HUES6 (cell line): ENCODE measurements around the gene ANKUB1.

Source experiments
- H3K27ac ChIP-seq: 2 replicates; pipeline ENCODE4 v1.7.0; 2013; ENCODE audit warnings: low read depth, mild to moderate bottlenecking, low read length, inconsistent platforms
- H3K27me3 ChIP-seq: 2 replicates; pipeline ENCODE4 v1.6.1; 2013; ENCODE audit warnings: low read length; ENCODE audit not compliant: control insufficient read depth, insufficient read depth
- H3K36me3 ChIP-seq: 2 replicates; pipeline ENCODE4 v1.6.1; 2013; ENCODE audit warnings: low read length; ENCODE audit not compliant: control insufficient read depth, insufficient read depth
- H3K4me1 ChIP-seq: 2 replicates; pipeline ENCODE4 v1.6.1; 2013; ENCODE audit warnings: low read length; ENCODE audit not compliant: control insufficient read depth, insufficient read depth
- H3K4me3 ChIP-seq: 2 replicates; pipeline ENCODE4 v1.5.1; 2013; ENCODE audit warnings: low read depth, low read length
- H3K9ac ChIP-seq: one replicate; pipeline ENCODE4 v1.6.1; 2013; ENCODE audit warnings: mild to moderate bottlenecking, low read length
- H3K9me3 ChIP-seq: 2 replicates; pipeline ENCODE4 v1.6.1; 2013; ENCODE audit warnings: low read depth, low read length; ENCODE audit not compliant: control insufficient read depth, insufficient read depth

ANKUB1 gene

GRCh38 chr3:149781741-149782140 lies 10.6 kb downstream of the ANKUB1 start:
- no peaks in the 10 kb centered on the region for H3K9me3 ChIP-seq
- H3K4me1 ChIP-seq, result no peaks in the 10 kb centered on the region
- no peaks in the 10 kb centered on the region for H3K27me3 ChIP-seq
- H3K36me3 ChIP-seq, result no peaks in the 10 kb centered on the region
- H3K27ac ChIP-seq, result no peak overlapping the region
- H3K9ac ChIP-seq, result no peak overlapping the region
- no peak overlapping the region for H3K4me3 ChIP-seq

- H3K9ac ChIP-seq, result no peak overlapping the region
- no peaks in the 10 kb centered on the region for H3K36me3 ChIP-seq
- H3K9me3 ChIP-seq, result no peaks in the 10 kb centered on the region
- H3K27me3 ChIP-seq, result no peaks in the 10 kb centered on the region
- H3K27ac ChIP-seq, result no peak overlapping the region
- no peak overlapping the region for H3K4me3 ChIP-seq
- H3K4me1 ChIP-seq, result no peaks in the 10 kb centered on the region
Measured at GRCh38 chr3:149781211-149781610, 11.1 kb downstream of the ANKUB1 start.

- no peaks in the 10 kb centered on the region for H3K36me3 ChIP-seq
- H3K9me3 ChIP-seq, result no peaks in the 10 kb centered on the region
- H3K4me1 ChIP-seq, result peaks cover 15% of the 10 kb centered on the region
- no peak overlapping the region for H3K4me3 ChIP-seq
- no peak overlapping the region for H3K9ac ChIP-seq
- H3K27me3 ChIP-seq, result no peaks in the 10 kb centered on the region
- H3K27ac ChIP-seq, result no peak overlapping the region
Measured at GRCh38 chr3:149777414-149778214, 14.7 kb downstream of the ANKUB1 start.

- no peaks in the 10 kb centered on the region for H3K27me3 ChIP-seq
- H3K9me3 ChIP-seq, result no peaks in the 10 kb centered on the region
- H3K4me3 ChIP-seq, result no peak overlapping the region
- H3K36me3 ChIP-seq, result no peaks in the 10 kb centered on the region
- H3K4me1 ChIP-seq, result peaks cover 16% of the 10 kb centered on the region
- H3K27ac ChIP-seq, result no peak overlapping the region
- no peak overlapping the region for H3K9ac ChIP-seq
Measured at GRCh38 chr3:149776170-149776569, 16.2 kb downstream of the ANKUB1 start.

- Histone ChIP-seq H3K9ac (peak overlapping the region; percentile 34), H3K9me3 (no peaks in the 10 kb centered on the region), H3K36me3 (no peaks in the 10 kb centered on the region), H3K4me3 (no peak overlapping the region; the same call in 1 of the 2 replicates), H3K27me3 (no peaks in the 10 kb centered on the region), H3K27ac (no peak overlapping the region), H3K4me1 (peaks cover 16% of the 10 kb centered on the region)
Measured at GRCh38 chr3:149772861-149773260, 19.5 kb downstream of the ANKUB1 start.

GRCh38 chr3:149771652-149772271 lies 20.6 kb downstream of the ANKUB1 start:
- Histone ChIP-seq H3K4me1 (peaks cover 16% of the 10 kb centered on the region), H3K9ac (no peak overlapping the region), H3K4me3 (no peak overlapping the region), H3K27me3 (no peaks in the 10 kb centered on the region), H3K36me3 (no peaks in the 10 kb centered on the region), H3K27ac (no peak overlapping the region), H3K9me3 (no peaks in the 10 kb centered on the region)

GRCh38 chr3:149770246-149770645 lies 22.1 kb downstream of the ANKUB1 start:
- Histone ChIP-seq H3K9me3 (no peaks in the 10 kb centered on the region), H3K4me1 (peaks cover 16% of the 10 kb centered on the region), H3K9ac (no peak overlapping the region), H3K27ac (no peak overlapping the region), H3K4me3 (no peak overlapping the region), H3K27me3 (no peaks in the 10 kb centered on the region), H3K36me3 (no peaks in the 10 kb centered on the region)

GRCh38 chr3:149768704-149769103 lies 23.6 kb downstream of the ANKUB1 start:
- Histone ChIP-seq H3K9me3 (no peaks in the 10 kb centered on the region), H3K4me1 (peaks cover 12% of the 10 kb centered on the region), H3K27me3 (peaks cover 6% of the 10 kb centered on the region), H3K27ac (no peak overlapping the region), H3K36me3 (no peaks in the 10 kb centered on the region), H3K4me3 (no peak overlapping the region), H3K9ac (no peak overlapping the region)

GRCh38 chr3:149767720-149768119 lies 24.6 kb downstream of the ANKUB1 start:
- Histone ChIP-seq H3K4me1 (peaks cover 2% of the 10 kb centered on the region), H3K9me3 (no peaks in the 10 kb centered on the region), H3K27me3 (peaks cover 16% of the 10 kb centered on the region), H3K27ac (no peak overlapping the region), H3K4me3 (no peak overlapping the region), H3K36me3 (no peaks in the 10 kb centered on the region), H3K9ac (no peak overlapping the region)

GRCh38 chr3:149765762-149766334 lies 26.5 kb downstream of the ANKUB1 start:
- Histone ChIP-seq H3K27ac (no peak overlapping the region), H3K9me3 (no peaks in the 10 kb centered on the region), H3K4me1 (no peaks in the 10 kb centered on the region), H3K4me3 (no peak overlapping the region), H3K9ac (no peak overlapping the region), H3K36me3 (no peaks in the 10 kb centered on the region), H3K27me3 (peaks cover 28% of the 10 kb centered on the region)

GRCh38 chr3:149764302-149764701 lies 28.1 kb downstream of the ANKUB1 start:
- H3K36me3 ChIP-seq, result no peaks in the 10 kb centered on the region
- no peak overlapping the region for H3K4me3 ChIP-seq
- no peaks in the 10 kb centered on the region for H3K9me3 ChIP-seq
- no peak overlapping the region for H3K9ac ChIP-seq
- no peak overlapping the region for H3K27ac ChIP-seq
- no peaks in the 10 kb centered on the region for H3K4me1 ChIP-seq
- peaks cover 28% of the 10 kb centered on the region for H3K27me3 ChIP-seq
